ENCODE measurements around the gene CLDN34.
A peak's percentile ranks its signal among the peaks of the same experiment; 100 is the strongest.

The CLDN34 gene

GRCh38 chrX:9980927-9981326 lies 13.8 kb downstream of the CLDN34 start:
- no peak for DNase-seq (ENCODE audit: low spot score)

- no peak for DNase-seq (ENCODE audit: low spot score)
Observed at GRCh38 chrX:9983441-9983840, 16.3 kb downstream of the CLDN34 start.

GRCh38 chrX:9983846-9984245 lies 16.7 kb downstream of the CLDN34 start:
- no peak for DNase-seq (ENCODE audit: low spot score)

- no peak for DNase-seq (ENCODE audit: low spot score)
Observed at GRCh38 chrX:9988762-9989161, 21.6 kb downstream of the CLDN34 start.

- DNase-seq (ENCODE audit: low spot score) = no peak
Observed at GRCh38 chrX:9992061-9992460, 24.9 kb downstream of the CLDN34 start.

GRCh38 chrX:9992724-9993123 lies 25.6 kb downstream of the CLDN34 start:
- DNase-seq (ENCODE audit: low spot score) = no peak

- peak; percentile 71 for DNase-seq (ENCODE audit: low spot score)
Observed at GRCh38 chrX:9995855-9996339, 28.7 kb downstream of the CLDN34 start.

GRCh38 chrX:9997041-9997440 lies 29.9 kb downstream of the CLDN34 start:
- no peak for DNase-seq (ENCODE audit: low spot score)

GRCh38 chrX:9997524-9997923 lies 30.4 kb downstream of the CLDN34 start:
- DNase-seq (ENCODE audit: low spot score) = no peak

- DNase-seq (ENCODE audit: low spot score) = no peak
Observed at GRCh38 chrX:10001496-10001895, 34.3 kb downstream of the CLDN34 start.

GRCh38 chrX:10004832-10005475 lies 37.8 kb downstream of the CLDN34 start:
- no peak for DNase-seq (ENCODE audit: low spot score)

- no peak for DNase-seq (ENCODE audit: low spot score)
Observed at GRCh38 chrX:10006086-10006485, 38.9 kb downstream of the CLDN34 start.

- DNase-seq (ENCODE audit: low spot score) = no peak
Observed at GRCh38 chrX:10006770-10007169, 39.6 kb downstream of the CLDN34 start.

GRCh38 chrX:10007621-10008020 lies 40.5 kb downstream of the CLDN34 start:
- no peak for DNase-seq (ENCODE audit: low spot score)

- no peak for DNase-seq (ENCODE audit: low spot score)
Observed at GRCh38 chrX:10008483-10009056, 41.4 kb downstream of the CLDN34 start.

- no peak for DNase-seq (ENCODE audit: low spot score)
Observed at GRCh38 chrX:10009741-10010140, 42.6 kb downstream of the CLDN34 start.

GRCh38 chrX:10010686-10011085 lies 43.5 kb downstream of the CLDN34 start:
- no peak for DNase-seq (ENCODE audit: low spot score)

- no peak for DNase-seq (ENCODE audit: low spot score)
Observed at GRCh38 chrX:10011261-10011931, 44.2 kb downstream of the CLDN34 start.

GRCh38 chrX:10011991-10012390 lies 44.8 kb downstream of the CLDN34 start:
- DNase-seq (ENCODE audit: low spot score) = no peak

- DNase-seq (ENCODE audit: low spot score) = peak; percentile 86
Observed at GRCh38 chrX:10014462-10015354, 47.5 kb downstream of the CLDN34 start.

- no peak for DNase-seq (ENCODE audit: low spot score)
Observed at GRCh38 chrX:10015355-10015722, 48.2 kb downstream of the CLDN34 start.

GRCh38 chrX:10015723-10016518 lies 48.8 kb downstream of the CLDN34 start:
- no peak for DNase-seq (ENCODE audit: low spot score)

Measured in putamen (tissue), 1 donor.